ENCODE measurements around the gene RNF223. TPM values are rescaled to one million over a fixed set of nuclear protein-coding genes. Genes with fewer than 3 reads are reported as not detected.

Gene RNF223
- total and polyA plus RNA-seq, 7 donors, result not detected

- ATAC-seq (no peak), DNase-seq (no peak)
- no peak overlapping the region for H3K27ac ChIP-seq
- no peak for TF ChIP-seq CTCF (IDR thresholded peaks at IDR 0.05)
- 92 to 95% (median 93%) methylated on average over 16 to 19 of the region's 19 CpGs for whole genome bisulfite sequencing, 3 donors
- H3K36me3 ChIP-seq (ENCODE audit: insufficient read depth in 1 of 2, low read depth in 1 of 2), result no peaks in the 10 kb centered on the region
- H3K27me3 ChIP-seq (ENCODE audit: insufficient read depth in 3 of 3, low read length in 2 of 3), result no peaks in the 10 kb centered on the region
- no peak overlapping the region for H3K4me3 ChIP-seq
- no peaks in the 10 kb centered on the region for H3K9me3 ChIP-seq
- intact Hi-C loops (cut with DNase I), result no loop called here
- no peaks in the 10 kb centered on the region for H3K4me1 ChIP-seq
These were observed 26.7 kb downstream of the RNF223 start for GRCh38 chr1:1047407-1047806.

- H3K4me3 ChIP-seq, result no peak overlapping the region
- no peaks in the 10 kb centered on the region for H3K9me3 ChIP-seq
- H3K27me3 ChIP-seq (ENCODE audit: insufficient read depth in 3 of 3, low read length in 2 of 3), result no peaks in the 10 kb centered on the region
- no peak overlapping the region for H3K27ac ChIP-seq
- H3K4me1 ChIP-seq, result no peaks in the 10 kb centered on the region
- ATAC-seq (no peak), DNase-seq (no peak)
- TF ChIP-seq CTCF (IDR thresholded peaks at IDR 0.05), result no peak
- intact Hi-C loops (cut with DNase I), result no loop called here
- 95 to 96% (median 95%) methylated on average over 22 to 26 of the region's 26 CpGs for WGBS, 3 donors
- H3K36me3 ChIP-seq (ENCODE audit: insufficient read depth in 1 of 2, low read depth in 1 of 2), result no peaks in the 10 kb centered on the region
These were observed 27.3 kb downstream of the RNF223 start for GRCh38 chr1:1046767-1047166.

DNA sequence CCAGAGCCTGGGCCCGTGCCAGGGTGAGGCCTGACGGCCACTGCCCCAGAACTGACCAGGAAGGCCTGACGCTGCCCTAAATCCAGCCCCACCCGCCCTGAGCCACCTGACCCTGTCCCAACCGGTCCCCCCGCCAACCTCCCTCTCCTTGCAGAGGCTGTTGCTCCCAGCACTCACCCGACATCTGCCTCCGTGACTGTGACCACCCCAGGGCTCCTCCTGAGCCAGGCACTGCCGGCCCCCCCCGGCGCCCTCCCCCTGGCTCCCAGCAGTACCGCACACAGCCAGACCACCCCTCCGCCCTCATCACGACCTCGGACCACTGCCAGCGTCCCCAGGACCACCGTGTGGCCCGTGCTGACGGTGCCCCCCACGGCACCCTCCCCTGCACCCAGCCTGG is 27.9 kb downstream of the RNF223 start:
- Histone ChIP-seq H3K4me1 (no peaks in the 10 kb centered on the region), H3K36me3 (ENCODE audit: insufficient read depth in 1 of 2, low read depth in 1 of 2) (no peaks in the 10 kb centered on the region), H3K4me3 (no peak overlapping the region), H3K27me3 (ENCODE audit: insufficient read depth in 3 of 3, low read length in 2 of 3) (peaks cover 0 to 1% (median 0%) of the 10 kb centered on the region in 3 donors), H3K27ac (no peak overlapping the region), H3K9me3 (no peaks in the 10 kb centered on the region)
- 89 to 95% (median 93%) methylated on average over 17 to 20 of the region's 20 CpGs for WGBS, 3 donors
- DNase-seq (no peak), ATAC-seq (no peak)
- no peak for TF ChIP-seq CTCF (IDR thresholded peaks at IDR 0.05)
- intact Hi-C loops (cut with DNase I), result no loop called here

GRCh38 chr1:1045129-1045528 is 29.0 kb downstream of the RNF223 start:
- DNase-seq, result no peak
- Histone ChIP-seq H3K9me3 (no peaks in the 10 kb centered on the region), H3K27ac (no peak overlapping the region), H3K36me3 (ENCODE audit: insufficient read depth in 1 of 2, low read depth in 1 of 2) (no peaks in the 10 kb centered on the region), H3K27me3 (ENCODE audit: insufficient read depth in 3 of 3, low read length in 2 of 3) (peaks cover 0 to 9% (median 3%) of the 10 kb centered on the region in 3 donors), H3K4me3 (no peak overlapping the region), H3K4me1 (peaks cover 5% of the 10 kb centered on the region)
- intact Hi-C loops (cut with DNase I), result no loop called here
- TF ChIP-seq CTCF (IDR thresholded peaks at IDR 0.05), result no peak
- WGBS, 3 donors, result 93 to 97% (median 95%) methylated on average over 21 to 23 of the region's 23 CpGs
- no peak for ATAC-seq

GRCh38 chr1:1044455-1045078 is 29.5 kb downstream of the RNF223 start:
- peaks cover 0 to 14% (median 6%) of the 10 kb centered on the region in 3 donors for H3K27me3 ChIP-seq (ENCODE audit: insufficient read depth in 3 of 3, low read length in 2 of 3)
- H3K9me3 ChIP-seq, result no peaks in the 10 kb centered on the region
- no peak overlapping the region for H3K4me3 ChIP-seq
- no peaks in the 10 kb centered on the region for H3K36me3 ChIP-seq (ENCODE audit: insufficient read depth in 1 of 2, low read depth in 1 of 2)
- intact Hi-C loops (cut with DNase I), result no loop called here
- WGBS, 3 donors, result 86 to 92% (median 88%) methylated on average over 34 of the region's 34 CpGs
- ATAC-seq, result no peak
- H3K27ac ChIP-seq, result no peak overlapping the region
- DNase-seq, result no peak
- H3K4me1 ChIP-seq, result peaks cover 9% of the 10 kb centered on the region
- no peak for TF ChIP-seq CTCF (IDR thresholded peaks at IDR 0.05)
